HG03095 (cell line): ENCODE measurements around the gene NOB1.
"Not testable (repeated sequence)": the region's sequence is repeated elsewhere in the genome, so short reads cannot be mapped to it uniquely, and the experiment has no call there.

Source experiments
- ATAC-seq: cut with Tn5 transposase; IDR thresholded peaks from one replicate; pipeline ENCODE4 v1.9.1; 2021; ENCODE audit warnings: moderate library complexity; ENCODE audit not compliant: unreplicated experiment

NOB1 gene

DNA sequence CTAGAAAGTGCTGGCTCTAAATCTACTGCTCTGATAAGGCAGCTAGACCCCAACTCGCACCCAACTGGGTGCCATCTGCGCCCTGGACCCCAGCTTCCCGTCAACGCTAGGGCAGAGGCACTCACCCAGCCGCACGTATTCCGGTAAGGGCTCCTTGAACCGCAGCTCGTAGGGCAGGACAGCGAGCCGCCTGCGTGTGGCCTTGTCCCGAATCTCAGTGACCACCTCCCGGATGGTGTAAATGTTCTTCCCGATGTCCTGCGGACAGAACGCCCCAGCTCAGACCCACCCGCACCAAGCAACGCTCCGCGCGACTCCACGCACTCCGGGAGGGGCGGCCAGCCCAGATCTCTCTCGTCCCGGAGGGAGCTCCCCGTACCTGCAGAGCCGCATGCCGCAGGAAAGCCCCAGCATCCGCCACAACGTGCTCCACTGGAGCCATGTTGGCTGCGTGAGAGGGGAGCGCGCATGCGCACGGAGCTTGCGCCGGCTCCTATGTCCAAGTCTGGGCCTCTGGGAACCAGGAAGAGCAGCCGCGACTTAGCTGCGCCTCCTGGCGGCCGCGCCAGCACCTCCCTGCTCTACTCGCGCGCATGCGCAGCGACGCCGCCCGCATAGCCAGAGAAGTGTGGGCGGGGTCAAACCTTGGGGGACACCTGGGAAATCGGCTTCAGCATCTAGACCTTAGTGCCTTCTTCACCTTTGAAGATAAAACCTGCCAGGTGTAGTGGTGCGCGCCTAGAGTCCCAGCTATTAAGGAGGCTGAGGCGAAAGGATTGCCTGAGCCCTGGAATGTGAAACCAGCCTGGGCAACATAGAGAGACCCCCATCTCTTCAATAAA, at the start of gene NOB1:
Gene NOB1 (minus strand): TSS at position 458 of the 842 bp plus-strand sequence. CDS start 16 bp downstream, at position 442.
- peak; percentile 89 for ATAC-seq

DNA sequence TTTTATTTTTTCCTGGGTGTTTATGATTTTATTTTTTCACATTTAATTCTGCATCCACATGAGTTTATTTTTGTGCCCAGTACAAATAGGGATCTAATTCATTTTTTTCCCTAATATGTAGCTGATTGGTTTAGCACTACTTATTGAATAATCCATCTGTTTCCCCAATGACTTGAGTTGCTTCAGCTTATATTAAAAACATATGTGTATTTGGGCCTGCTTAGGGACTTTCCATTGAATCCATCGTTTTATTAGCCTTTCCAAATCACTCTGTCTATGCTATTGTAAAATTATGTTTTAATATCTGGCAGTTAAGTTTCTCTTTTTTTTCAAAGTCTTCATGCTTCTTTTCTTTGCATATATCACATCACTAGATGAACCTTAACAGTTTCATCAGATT, 49.6 kb upstream of the NOB1 start:
- no peak for ATAC-seq

DNA sequence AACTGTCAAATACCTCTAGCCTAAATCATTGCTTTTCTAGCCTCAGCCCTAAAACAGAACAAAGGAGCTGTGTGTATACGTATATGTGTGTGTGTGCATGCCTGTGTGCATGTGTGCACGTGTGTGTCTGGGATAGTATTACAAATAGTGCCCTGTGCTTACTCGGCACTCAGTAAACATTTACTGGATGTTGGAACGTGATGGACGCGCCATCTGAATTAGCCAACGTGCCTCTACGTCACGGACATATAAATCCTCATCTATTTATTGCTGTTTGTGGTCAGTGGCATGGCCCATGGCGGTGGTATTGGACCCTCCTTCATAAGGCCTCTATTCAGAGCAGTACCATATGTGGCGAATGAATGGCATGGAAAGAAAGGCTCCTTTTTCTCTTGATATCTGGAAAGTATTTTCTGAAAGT, 44.9 kb upstream of the NOB1 start:
- ATAC-seq: no peak

DNA sequence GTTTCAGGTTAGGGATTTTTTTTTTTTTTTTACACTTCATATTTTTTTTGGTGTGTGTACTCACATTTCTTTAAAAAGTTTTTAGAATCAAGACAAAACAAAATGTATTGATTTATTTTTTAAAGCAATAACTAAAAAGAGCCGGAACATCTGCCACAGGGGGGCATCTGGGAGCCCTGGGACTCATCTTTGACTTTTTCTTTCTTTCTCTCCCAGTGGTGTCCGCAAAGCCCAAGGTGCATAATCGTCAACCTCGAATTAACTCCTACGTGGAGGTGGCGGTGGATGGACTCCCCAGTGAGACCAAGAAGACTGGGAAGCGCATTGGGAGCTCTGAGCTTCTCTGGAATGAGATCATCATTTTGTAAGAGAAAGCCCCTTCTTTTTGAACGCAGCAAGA, 43.7 kb upstream of the NOB1 start:
- no peak for ATAC-seq

DNA sequence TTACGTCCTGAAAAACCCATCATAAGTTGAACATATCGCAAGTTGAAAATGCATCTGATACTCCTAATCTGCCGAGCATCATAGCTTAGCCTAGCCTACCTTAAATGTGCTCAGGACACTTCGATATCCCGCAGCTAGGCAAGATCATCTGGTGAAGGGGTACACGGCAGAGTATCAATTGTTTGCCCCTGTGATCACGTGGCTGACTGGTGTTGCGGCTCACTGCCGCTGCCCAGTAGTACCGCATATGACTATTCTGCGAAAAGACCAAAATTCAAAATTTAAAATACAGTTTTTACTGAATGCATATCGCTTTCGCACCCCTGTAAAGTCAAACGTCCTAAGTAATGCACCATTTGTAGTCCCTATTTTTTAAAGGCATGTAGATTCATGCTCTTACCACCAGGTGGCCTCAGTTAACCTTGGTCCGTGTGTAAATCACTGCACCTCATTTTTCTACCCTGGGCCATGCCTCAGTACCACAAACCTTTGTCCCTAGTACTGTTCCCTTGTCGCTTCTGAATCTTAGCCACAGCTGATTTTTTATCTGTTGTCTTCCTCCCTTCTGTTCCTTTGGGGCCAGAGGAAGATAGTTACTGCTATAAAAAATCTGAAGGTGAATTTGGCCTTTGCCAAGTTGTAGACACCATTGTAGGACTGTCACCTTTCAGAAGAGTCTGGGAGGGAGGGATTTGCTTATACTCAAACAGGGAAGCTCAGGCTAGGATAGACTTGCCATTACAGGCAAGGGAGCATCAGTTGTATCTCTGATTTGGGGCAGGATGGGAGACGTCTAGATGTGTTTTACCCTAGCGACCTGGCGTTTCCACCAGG, 41.8 kb upstream of the NOB1 start:
- ATAC-seq: no peak

DNA sequence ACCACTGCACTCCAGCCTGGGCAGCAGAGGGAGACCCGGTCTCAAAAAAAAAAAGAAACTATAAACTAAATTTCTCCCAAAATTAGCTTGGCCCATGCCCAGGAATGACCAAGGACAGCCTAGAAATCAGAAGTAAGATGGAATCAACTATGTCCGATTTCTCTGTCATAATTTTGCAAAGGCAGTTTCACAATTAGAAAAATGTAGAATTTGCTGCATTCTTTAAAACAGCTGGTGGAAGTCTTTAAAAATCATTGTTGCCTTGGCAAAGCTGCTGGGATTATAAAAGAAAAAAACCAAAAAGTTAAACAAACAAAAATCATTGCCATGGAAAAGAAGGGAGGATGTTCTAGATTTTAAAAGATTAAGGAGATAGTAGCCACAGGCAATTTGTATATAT, 39.8 kb upstream of the NOB1 start:
- no peak for ATAC-seq

DNA sequence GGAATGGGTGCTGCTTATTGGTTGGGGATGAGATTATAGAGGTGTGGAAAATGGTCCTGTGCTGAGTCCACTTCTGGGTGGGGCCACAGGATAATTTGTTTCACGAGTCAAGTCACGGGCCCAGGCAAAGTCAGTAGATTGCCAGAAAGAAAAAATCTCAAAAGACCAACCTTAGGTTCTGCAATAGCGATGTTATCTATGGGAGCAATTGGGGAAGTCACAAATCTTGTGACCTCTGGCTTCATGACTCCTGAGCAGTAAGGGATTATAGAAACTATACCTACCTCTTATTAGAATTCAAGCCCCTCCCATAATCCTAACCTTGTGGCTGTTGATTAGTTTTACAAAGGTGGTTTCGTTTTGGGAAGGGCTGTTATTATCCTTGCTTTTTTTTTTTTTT, 38.8 kb upstream of the NOB1 start:
- ATAC-seq: no peak

DNA sequence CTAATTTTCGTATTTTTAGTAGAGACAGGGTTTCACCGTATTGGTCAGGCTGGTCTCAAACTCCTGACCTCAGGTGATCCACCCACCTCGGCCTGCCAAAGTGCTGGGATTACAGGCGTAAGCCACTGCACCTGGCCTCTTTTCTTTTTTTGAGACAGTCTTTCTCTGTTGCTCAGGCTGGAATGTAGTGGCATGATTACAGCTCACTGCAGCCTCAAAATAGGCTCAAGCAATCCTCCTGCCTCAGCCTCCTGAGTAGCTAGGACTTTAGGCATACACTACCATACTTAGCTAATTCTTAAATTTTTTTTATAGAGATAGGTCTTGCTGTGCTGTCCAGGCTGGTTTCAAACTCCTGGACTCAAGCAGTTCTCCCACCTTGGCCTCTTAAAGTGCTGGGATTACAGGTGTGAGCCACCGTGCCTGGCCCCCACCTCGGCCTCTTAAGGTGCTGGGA, 36.7 kb upstream of the NOB1 start:
- ATAC-seq: not testable (repeated sequence)

DNA sequence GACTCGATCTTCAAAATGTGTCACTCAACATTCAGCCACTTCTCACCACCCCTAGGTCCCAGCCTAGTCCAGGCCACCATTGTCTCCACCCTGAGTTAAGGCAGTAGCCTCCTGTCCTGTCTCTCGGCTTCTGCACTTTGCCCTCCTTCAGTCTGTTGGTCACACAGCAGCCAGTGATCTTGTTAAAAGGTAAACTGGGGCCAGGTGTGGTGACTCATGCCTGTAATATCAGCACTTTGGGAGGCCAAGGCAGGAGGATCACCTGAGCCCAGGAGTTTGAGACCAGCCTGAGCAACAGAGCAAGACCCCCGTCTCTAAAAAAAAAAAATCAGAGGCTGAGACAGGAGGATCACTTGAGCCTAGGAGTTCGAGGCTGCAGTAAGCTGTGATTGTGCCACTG, 33.2 kb upstream of the NOB1 start:
- no peak for ATAC-seq

DNA sequence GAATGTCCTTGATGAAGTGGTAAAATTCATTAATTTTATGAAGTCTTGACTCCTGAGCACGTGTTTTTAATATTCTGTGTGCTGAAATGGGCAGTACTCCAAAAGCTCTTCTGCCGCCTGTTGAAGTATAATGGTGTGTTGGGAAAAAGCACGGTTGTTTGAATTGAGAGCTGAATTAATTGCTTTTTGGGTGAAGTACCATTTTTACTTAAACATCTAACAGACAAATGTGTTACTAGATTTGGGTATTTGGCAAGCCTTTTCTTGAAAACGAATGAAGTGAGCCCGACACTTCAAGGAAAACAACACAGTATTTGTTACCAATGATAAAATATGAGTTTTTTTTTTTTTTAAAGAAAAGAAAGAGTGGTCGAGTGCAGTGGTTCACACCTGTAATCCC, 29.9 kb upstream of the NOB1 start:
- ATAC-seq: no peak

DNA sequence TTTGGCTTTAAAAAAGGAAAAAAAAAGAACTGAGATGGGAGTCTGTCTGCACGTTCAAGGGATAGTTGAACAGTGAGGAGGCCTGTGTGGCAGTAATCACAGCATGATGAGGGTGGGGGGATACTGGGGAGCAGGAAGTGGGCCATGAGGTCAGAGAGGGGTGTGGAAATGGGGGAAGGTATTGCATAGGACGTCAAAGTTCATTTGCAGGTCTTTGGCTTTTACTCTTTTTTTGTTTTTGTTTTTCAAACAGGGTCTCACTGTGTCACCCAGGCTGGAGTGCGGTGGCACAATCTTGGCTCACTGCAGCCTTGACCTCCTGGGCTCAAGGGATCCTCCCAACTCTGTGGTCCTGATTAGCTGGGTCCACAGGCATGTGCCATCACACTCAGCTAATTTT, 26.4 kb upstream of the NOB1 start:
- no peak for ATAC-seq

DNA sequence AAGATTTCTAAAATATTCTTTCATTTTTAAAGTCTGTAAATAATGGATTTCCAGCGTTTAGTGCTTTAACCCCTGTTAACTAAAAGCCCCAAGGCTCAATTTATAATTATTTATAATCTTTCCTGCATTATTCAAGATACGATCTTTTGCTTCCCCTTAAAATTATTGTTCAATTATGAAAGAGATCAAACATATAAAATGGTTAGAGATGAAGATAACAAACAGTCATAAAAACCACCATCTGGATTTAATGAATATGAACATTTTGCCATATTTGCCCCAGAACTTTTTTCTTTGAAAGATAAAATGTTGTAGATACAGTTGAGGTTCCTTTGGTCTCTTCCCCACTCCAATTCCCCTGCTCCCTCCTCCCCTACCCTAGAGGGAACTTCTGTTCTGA, 25.0 kb upstream of the NOB1 start:
- no peak for ATAC-seq

DNA sequence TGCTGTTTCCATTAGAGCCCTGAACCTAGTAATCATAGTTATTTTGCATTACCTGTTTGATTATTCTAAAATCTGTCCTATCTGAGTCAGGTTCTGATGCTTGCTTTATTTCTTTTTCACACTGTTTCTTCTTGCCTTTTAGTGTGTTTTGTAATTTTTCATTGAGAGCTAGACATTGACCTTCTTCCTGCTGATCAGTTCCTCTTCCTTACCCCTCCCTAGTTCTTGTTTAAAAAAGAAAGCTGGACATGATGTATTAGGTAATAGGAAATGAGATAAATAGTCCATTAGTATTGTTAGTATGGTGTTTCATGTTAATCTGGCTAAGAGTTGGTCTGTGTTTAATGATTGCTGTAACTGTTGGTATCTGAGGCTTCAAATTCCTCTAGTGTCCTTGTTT, 20.8 kb upstream of the NOB1 start:
- no peak for ATAC-seq

DNA sequence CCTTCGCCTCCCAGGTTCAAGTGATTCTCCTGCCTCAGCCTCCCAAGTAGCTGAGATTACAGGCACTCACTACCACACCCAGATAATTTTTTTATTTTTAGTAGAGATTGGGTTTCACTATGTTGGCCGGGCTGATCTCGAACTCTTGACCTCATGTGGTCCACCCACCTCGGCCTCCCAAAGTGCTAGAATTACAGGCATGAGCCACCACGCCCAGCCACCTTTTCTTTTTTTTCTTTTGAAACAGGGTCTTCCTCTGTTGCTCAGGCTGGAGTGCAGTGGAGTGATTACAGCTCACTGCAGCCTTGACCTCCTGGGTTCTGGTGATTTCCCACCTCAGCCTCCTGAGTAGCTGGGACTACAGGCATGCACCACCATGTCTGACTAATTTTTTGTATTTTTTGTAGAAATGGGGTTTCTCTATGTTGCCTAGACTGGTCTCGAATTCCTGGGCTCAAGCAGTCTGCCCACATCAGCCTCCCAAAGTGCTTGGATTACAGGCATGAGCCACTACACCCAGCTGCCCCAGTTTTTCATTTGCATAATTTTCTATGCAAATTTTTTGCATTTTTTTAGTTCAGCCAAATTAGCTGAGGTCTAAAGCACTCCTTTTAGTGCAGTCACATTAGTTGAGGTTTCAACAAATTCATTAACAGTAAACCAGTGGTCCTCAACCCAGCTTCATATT, 18.7 kb upstream of the NOB1 start:
- ATAC-seq: no peak

DNA sequence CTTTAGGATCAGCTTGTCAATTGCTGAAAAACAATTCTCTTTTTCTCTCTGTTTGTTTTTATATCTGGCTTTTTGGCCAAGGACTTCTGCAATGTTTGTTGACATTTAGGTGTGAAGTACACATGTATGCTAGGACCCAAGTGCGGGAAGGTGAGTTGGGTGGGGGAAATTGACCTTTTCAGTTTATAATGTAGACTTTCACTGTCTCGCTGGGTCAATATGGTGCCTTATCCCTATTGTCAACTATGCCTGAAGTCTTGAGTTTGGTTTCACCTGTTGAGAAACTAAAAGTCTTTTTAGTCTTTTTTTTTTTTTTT, 16.9 kb upstream of the NOB1 start:
- no peak for ATAC-seq

DNA sequence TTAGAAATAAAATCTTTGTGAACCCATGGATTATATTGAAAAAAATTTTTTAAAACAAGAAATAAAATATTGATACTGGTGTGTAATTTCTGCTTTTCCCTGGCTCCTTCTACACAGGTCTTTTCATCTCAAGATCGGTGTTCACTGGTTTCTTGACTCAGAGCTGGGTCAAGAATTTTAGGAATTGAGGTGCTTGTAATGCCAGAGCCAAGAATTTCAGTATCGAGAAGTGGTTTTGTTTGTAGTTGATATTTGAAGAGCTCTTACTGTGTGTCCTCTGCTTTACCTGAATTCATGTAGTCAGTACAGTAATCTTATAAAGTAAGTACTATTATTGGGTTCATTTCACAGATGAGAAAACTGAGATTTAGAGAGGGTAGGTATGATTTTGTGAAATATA, 14.7 kb upstream of the NOB1 start:
- no peak for ATAC-seq

DNA sequence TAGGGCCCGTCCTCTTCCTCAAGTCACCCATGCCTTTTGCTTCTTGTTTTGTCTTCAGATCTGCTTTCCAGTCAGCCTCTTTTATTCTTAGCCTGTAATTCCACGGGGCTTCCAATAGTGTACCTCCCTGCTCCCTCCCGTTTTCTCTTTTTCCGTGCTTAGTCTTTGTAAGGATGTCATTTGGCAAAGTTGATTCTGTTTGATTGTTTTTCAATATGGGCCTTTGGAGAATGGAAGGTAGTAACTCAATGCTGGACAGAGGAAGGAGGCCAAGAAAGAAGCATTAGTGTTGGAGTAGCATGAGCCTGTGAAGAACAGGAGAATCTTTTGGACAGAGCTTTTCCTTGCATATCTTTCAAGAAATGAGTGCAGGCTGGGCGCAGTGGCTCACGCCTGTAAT, 13.9 kb upstream of the NOB1 start:
- no peak for ATAC-seq

DNA sequence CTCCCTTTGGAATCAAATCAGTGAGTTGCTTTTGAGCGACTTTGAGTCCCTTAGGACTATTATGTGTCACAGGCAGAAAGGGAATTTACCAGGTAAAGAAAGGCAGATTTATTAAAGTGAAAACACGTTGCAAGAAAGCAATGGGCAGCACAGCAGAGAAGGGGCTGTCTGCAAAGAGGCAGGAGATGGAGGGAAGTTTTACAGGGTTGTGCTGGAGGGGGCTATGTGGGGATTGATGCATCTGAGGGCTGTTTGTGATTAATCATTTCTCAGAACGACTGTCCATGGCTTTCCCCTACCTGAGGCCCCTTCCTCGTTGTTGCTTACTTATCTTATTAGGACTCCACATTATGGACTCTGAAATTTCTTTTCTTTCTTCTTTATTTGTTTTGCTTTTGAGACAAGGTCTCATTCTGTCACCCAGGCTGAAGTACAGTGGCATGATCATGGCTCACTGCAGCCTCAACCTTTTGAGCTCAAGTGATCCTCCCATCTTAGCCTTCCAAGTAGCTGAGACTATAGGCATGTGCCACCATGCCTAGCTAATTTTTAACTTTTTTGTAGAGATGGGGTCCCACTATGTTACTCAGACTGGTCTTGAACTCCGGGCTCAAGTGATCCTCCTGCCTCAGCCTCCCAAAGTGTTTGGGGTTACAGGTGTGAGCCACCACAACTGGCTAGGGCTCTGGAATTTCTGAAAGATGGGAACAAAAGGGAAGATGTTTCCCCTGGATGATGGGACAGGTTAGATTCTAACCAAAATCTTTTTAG, 12.9 kb upstream of the NOB1 start:
- ATAC-seq: no peak

DNA sequence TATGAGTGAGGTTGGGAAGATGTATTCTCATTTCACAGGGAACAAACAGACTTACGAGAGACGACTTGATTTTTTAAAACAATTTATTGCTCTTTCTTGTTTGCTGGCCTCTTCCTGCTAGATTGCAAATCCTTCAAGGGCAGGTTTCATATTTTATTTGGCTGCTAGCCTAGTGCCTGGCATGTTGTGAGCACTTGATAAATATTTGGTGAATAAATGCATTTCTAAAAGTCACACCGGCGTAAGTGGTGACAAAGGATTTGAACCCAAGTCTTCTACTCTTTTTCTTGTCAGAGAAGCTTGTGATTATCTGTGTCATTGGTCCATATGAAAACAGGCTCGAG, 8.8 kb upstream of the NOB1 start:
- no peak for ATAC-seq

DNA sequence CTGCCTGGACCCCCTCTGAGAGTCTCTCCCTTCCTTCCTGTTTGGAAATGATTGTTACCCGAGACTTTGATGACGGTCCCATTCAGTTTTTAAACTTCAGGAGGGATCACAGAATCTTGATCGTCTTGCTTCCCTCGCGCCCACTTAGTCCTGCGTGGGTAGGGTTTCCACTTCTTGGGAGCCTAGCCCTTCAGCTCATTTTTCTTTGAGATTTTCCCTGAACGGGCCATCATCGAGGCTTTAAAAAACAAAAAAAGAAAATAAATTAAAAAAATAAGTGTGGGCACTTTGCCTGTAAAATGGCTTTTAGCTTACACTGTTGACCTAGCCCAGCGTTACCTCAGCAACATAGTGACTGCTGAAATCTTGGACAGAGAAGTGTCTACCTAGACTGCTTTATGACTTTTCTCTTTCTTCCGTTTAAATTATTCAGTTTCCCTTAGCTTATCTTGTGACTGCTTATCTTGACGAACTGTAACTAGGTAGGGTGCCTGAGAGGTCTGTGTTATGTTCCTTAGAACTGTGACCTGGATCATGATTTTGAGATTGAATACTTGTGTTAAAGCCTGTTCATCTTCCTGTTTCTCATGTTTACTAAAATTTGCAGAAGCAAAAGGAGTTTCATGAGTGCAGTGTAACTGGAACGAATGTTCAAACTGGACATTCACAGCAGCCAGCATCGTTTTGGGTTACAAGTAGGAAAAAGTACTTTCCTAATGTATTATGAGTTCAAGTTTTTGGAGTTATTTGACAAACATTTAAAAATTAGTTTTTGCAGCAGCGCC, 8.3 kb upstream of the NOB1 start:
- ATAC-seq: no peak
